IPS-18c (cell line): Measurements from ENCODE around the gene HLF.
"Not testable (repeated sequence)": the region's sequence is repeated elsewhere in the genome, so short reads cannot be mapped to it uniquely, and the experiment has no call there.

ENCODE experiments used
- H3K4me3 ChIP-seq: 2 replicates; pipeline ENCODE4 v1.7.0; 2013; ENCODE audit warnings: low read depth, mild to moderate bottlenecking, low read length, moderate library complexity; ENCODE audit not compliant: insufficient read depth
- H3K9me3 ChIP-seq: one replicate; pipeline ENCODE4 v1.6.1; 2013; ENCODE audit warnings: mild to moderate bottlenecking, low read length, moderate library complexity; ENCODE audit not compliant: control insufficient read depth, insufficient read depth

Gene HLF

GRCh38 chr17:55327225-55328088, 62.7 kb downstream of the HLF start:
- Histone ChIP-seq H3K4me3 (no peak overlapping the region), H3K9me3 (no peaks in the 10 kb centered on the region)

DNA sequence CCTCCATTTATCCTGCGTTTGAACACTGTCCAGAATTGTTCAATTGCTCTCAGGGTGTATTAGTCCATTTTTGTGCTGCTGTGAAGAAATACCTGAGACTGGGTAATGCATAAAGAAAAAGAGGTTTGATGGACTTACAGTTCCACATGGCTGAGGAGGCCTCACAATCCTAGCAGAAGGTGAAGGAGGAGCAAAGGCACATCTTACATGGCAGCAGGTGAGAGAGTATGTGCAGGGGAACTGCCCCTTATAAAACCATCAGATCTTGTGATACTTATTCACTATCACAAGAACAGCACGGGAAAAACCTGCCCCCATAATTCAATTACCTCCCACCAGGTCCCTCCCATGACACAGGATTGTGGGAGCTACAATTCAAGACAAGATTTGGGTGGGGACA, 63.8 kb downstream of the HLF start:
- not testable (repeated sequence) for H3K9me3 ChIP-seq

DNA sequence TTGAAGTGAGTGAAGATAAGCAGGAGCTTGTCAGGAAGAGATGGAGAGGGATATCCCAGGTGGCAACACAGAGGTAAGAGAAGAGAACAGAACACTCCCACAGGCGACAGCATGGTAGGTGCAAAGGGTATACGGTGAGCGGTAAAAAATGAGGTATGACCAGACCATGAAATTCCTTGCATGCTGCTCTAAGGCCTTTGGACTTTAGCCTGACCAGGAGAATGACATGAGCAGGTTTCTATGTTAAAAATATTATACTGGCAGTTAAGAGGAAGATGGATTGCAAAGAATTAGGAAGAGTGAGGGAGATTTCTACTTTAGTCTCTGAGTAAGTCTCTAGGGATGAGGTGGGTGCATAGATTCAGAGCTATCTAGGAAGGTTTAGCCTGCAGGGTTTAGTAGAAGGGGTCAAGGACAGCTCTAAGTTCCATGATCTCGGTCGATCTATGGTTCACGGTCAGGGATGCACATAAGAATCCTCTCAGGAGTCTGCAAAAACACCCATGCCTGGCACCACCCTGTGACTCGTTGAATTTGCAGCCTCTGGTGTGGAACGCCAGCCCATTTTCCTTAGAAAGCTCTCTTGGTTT, 65.7 kb downstream of the HLF start:
- Histone ChIP-seq H3K9me3 (no peaks in the 10 kb centered on the region), H3K4me3 (no peak overlapping the region)

More for the DNA sequence above, 63.8 kb downstream of the HLF start:
- H3K4me3 ChIP-seq: not testable (repeated sequence)

DNA sequence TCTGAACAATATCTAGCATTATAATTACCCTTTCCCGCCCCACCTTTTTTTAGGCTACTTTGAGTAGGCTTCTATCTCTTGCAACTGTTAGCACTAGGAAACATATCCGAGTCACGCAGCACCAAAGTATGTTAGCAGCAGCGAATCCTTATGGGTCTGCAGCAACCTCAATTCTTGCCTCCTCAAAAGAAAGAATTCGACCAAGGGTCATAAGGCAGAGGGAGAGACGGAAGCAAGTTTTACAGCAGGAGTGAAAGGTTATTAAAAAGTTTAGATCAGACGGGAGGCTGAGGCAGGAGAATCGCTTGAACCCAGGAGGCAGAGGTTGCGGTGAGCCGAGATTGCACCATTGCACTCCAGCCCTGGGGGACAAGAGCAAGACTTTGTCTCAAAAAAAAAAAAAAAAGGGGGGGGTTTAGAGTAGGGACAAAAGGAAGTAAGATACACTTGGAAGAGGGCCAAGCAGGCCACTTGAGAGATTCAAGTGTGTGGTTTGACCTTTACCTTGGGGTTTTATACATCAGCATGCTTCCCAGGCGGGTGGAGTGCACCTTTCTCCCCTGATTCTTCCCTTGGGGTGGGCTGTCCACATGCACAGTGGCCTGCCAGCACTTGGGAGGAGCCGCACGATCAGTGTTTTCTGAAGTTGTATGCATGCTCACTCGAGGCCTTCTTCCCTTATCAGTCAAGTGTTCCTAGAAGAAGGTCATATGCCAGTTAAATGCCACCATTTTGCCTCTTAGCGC, 67.7 kb downstream of the HLF start:
- Histone ChIP-seq H3K9me3 (no peaks in the 10 kb centered on the region), H3K4me3 (no peak overlapping the region)

GRCh38 chr17:55334285-55334684, 69.5 kb downstream of the HLF start:
- Histone ChIP-seq H3K9me3 (no peaks in the 10 kb centered on the region), H3K4me3 (no peak overlapping the region)

DNA sequence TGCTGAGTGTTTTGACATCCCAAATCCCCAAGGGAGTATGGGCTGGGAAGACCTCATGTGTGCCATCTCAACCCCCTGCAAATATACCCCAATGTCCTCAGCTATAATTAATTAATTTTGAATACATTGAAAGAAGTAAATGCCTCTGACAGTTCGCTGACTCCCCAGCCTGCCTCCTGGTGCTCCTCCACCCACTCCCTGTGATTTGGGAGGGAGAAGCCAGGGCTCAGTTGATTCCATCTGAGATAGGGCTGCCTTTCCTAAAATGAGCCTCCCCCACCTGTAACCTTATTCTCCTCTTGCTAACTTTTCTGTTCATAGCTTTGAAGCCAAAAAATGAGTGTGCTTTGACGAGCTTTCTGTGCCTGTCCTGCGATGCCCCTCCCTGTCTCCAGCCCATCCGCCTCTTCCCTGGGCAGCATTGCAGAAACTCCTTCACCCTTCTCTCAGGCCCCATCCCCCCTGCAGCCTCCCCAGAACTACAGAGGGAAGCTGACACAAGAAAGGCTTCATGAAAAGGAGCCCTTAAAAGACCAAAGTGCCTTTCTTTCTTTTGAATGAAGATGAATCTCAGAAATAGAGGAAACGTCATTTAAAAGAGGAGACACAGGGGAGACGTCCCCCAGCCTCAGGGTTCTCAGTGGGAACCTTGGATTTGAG, 70.3 kb downstream of the HLF start:
- H3K9me3 ChIP-seq: no peaks in the 10 kb centered on the region
- H3K4me3 ChIP-seq: no peak overlapping the region

GRCh38 chr17:55335625-55336024, 70.9 kb downstream of the HLF start:
- H3K4me3 ChIP-seq: no peak overlapping the region
- H3K9me3 ChIP-seq: no peaks in the 10 kb centered on the region

- Histone ChIP-seq H3K9me3 (no peaks in the 10 kb centered on the region), H3K4me3 (no peak overlapping the region)
Measured at GRCh38 chr17:55336426-55336825, 71.7 kb downstream of the HLF start.

- Histone ChIP-seq H3K9me3 (no peaks in the 10 kb centered on the region), H3K4me3 (no peak overlapping the region)
Measured at GRCh38 chr17:55340176-55340575, 75.4 kb downstream of the HLF start.

GRCh38 chr17:55340686-55341085, 75.9 kb downstream of the HLF start:
- H3K9me3 ChIP-seq: no peaks in the 10 kb centered on the region
- no peak overlapping the region for H3K4me3 ChIP-seq

- no peaks in the 10 kb centered on the region for H3K9me3 ChIP-seq
- H3K4me3 ChIP-seq: no peak overlapping the region
Measured at GRCh38 chr17:55341432-55341831, 76.7 kb downstream of the HLF start.

- no peak overlapping the region for H3K4me3 ChIP-seq
- H3K9me3 ChIP-seq: no peaks in the 10 kb centered on the region
Measured at GRCh38 chr17:55342800-55343585, 78.2 kb downstream of the HLF start.

- no peaks in the 10 kb centered on the region for H3K9me3 ChIP-seq
- H3K4me3 ChIP-seq: no peak overlapping the region
Measured at GRCh38 chr17:55343900-55344513, 79.2 kb downstream of the HLF start.

- H3K9me3 ChIP-seq: no peaks in the 10 kb centered on the region
- no peak overlapping the region for H3K4me3 ChIP-seq
Measured at GRCh38 chr17:55344514-55344997, 79.8 kb downstream of the HLF start.

DNA sequence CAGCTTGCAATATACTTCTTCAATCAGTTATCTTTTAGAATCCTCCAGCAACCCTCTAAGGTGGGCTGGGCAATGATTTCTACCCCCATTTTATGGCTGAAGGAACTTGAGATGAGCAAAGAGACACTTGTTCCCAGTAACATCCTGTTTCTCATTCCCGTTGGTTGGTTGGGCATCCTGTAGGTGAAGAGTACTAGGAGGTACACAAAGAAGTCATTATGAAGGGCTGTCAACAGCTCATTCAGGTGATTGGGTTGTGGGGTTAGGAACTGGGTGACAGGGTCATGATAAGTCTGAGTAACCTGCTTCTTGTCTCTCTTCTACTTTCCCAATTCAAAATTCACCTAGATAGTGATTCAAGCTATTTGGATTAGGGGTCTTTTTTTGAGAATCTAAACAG, 80.4 kb downstream of the HLF start:
- no peaks in the 10 kb centered on the region for H3K9me3 ChIP-seq
- no peak overlapping the region for H3K4me3 ChIP-seq

GRCh38 chr17:55346658-55347057, 81.9 kb downstream of the HLF start:
- Histone ChIP-seq H3K9me3 (no peaks in the 10 kb centered on the region), H3K4me3 (no peak overlapping the region)
